Smooth muscle cell (in vitro differentiated cells): ENCODE results near the gene CSRP1. TPM values are rescaled to one million over a fixed set of nuclear protein-coding genes. Genes with fewer than 3 reads are reported as not detected.
A peak's percentile ranks its signal among the peaks of the same experiment; 100 is the strongest.

Experiments
- DNase-seq: peaks from one replicate; lab custom pipeline; 2025; ENCODE audit not compliant: unreplicated experiment; lab: John Stamatoyannopoulos, UW
- H2AFZ ChIP-seq: fragments of 200-600 bp; sonication (generic); 2 replicates; pipeline ENCODE4 v1.6.0; 2016; ENCODE audit warnings: antibody characterized with exemption, low read depth, mild to moderate bottlenecking
- H3F3A ChIP-seq: fragments of 200-600 bp; sonication (generic); 2 replicates; pipeline ENCODE4 v1.6.0; 2017; ENCODE audit warnings: antibody characterized with exemption, low read depth
- H3K27ac ChIP-seq: fragments of 200-600 bp; sonication (generic); 2 replicates; pipeline ENCODE4 v1.5.1; 2016; ENCODE audit warnings: low read depth, mild to moderate bottlenecking
- H3K27me3 ChIP-seq: fragments of 200-600 bp; sonication (generic); 2 replicates; pipeline ENCODE4 v1.6.1; 2016; ENCODE audit warnings: low read depth, mild to moderate bottlenecking
- H3K36me3 ChIP-seq: fragments of 200-600 bp; sonication (generic); 2 replicates; pipeline ENCODE4 v1.5.1; 2016; ENCODE audit warnings: low read depth
- H3K4me1 ChIP-seq: fragments of 200-600 bp; sonication (generic); 2 replicates; pipeline ENCODE4 v1.5.1; 2016; ENCODE audit warnings: low read depth
- H3K4me2 ChIP-seq: fragments of 200-600 bp; sonication (generic); 2 replicates; pipeline ENCODE4 v1.6.0; 2016; ENCODE audit warnings: mild to moderate bottlenecking
- H3K4me3 ChIP-seq: fragments of 200-600 bp; sonication (generic); 2 replicates; pipeline ENCODE4 v1.5.1; 2016; ENCODE audit warnings: mild to moderate bottlenecking
- H3K79me2 ChIP-seq: fragments of 200-600 bp; sonication (generic); 2 replicates; pipeline ENCODE4 v1.6.0; 2016; ENCODE audit warnings: low read depth, mild to moderate bottlenecking
- H3K9ac ChIP-seq: fragments of 200-600 bp; sonication (generic); 2 replicates; pipeline ENCODE4 v1.6.0; 2016; ENCODE audit warnings: low read depth
- H3K9me3 ChIP-seq: fragments of 200-600 bp; sonication (generic); replicated peaks from 2 replicates; pipeline ENCODE4 v1.5.1; 2016; ENCODE audit warnings: low read depth
- H4K20me1 ChIP-seq: fragments of 200-600 bp; sonication (generic); 2 replicates; pipeline ENCODE4 v1.6.0; 2016; ENCODE audit warnings: low read depth
- WGBS: methylation state at CpG from one replicate; pipeline ENCODE4 v1.1.7; 2016; ENCODE audit warnings: low lambda C conversion rate; 5-methylcytosine and 5-hydroxymethylcytosine counted together
- polyA plus RNA-seq: library from polyadenylated mRNA; unstranded; fragments of >200 nt; fragmentation: Nextera tagmentation; extraction: Ambion mirVana; gene quantifications from 2 replicates; pipeline ENCODE4 v1.2.1, GENCODE V29; 2016
- total RNA-seq: library from RNA; depleted of rRNA; stranded (reverse); fragments of >200 nt; gene quantifications from 2 replicates; pipeline ENCODE4 v1.2.3, GENCODE V29; 2014
- TF ChIP-seq, protein P1 (sequence below): fragments of 200-600 bp; sonication (generic); IDR thresholded peaks from 2 replicates; pipeline ENCODE4 v1.5.1; 2017; ENCODE audit warnings: borderline replicate concordance, mild to moderate bottlenecking, antibody characterized with exemption; ENCODE audit not compliant: insufficient read depth, poor library complexity, severe bottlenecking

The CSRP1 gene
- total and polyA plus RNA-seq, 2 experiments from 2014 or later: 202 to 345 TPM

DNA sequence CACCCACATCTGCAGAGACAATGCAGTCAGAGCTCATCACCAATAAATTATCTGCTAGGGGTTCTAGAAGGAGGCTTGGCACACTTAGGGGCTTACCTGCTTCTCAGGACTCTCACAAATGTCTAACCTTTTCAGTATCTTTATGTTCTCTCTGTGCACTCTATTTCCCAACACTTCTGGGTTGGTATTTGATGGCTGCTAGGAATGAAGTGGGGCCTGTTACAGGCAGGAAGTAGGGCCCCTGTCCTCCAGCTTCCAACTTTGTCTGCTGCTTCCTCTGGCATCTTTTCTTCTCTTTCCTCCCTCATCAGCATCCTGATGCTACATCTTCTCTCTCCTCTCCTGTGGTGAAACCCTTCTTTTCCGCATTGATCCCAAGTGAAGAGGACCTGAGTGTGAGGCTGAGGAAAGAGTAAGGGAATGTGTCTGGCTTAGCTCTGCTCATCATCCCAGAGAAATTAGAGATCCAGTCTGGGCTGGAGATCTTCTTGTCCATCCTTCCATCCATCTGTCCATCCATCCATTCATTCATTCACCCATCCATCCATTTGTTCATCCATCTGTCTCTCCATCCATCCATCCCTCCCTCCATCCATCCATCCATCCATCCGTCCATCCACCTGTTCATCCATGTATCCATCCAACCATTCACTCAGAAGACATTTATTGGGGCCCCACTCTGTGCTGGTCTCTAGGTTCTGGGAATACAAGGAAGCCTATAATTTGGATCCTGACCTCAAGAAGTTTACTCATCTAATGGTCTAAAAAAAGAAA, 2.9 kb upstream of the CSRP1 start:
- Histone ChIP-seq H3K9ac (no peak overlapping the region), H3F3A (peaks cover 19% of the 10 kb centered on the region), H3K36me3 (no peaks in the 10 kb centered on the region), H3K27me3 (no peaks in the 10 kb centered on the region), H3K4me1 (peaks cover 27% of the 10 kb centered on the region), H3K4me2 (peak overlapping the region; percentile 27), H4K20me1 (peaks cover 5% of the 10 kb centered on the region), H3K27ac (peak overlapping the region; percentile 98), H2AFZ (no peak overlapping the region), H3K9me3 (no peaks in the 10 kb centered on the region), H3K4me3 (no peak overlapping the region), H3K79me2 (peaks cover 21% of the 10 kb centered on the region)
- TF ChIP-seq, protein P1, sequence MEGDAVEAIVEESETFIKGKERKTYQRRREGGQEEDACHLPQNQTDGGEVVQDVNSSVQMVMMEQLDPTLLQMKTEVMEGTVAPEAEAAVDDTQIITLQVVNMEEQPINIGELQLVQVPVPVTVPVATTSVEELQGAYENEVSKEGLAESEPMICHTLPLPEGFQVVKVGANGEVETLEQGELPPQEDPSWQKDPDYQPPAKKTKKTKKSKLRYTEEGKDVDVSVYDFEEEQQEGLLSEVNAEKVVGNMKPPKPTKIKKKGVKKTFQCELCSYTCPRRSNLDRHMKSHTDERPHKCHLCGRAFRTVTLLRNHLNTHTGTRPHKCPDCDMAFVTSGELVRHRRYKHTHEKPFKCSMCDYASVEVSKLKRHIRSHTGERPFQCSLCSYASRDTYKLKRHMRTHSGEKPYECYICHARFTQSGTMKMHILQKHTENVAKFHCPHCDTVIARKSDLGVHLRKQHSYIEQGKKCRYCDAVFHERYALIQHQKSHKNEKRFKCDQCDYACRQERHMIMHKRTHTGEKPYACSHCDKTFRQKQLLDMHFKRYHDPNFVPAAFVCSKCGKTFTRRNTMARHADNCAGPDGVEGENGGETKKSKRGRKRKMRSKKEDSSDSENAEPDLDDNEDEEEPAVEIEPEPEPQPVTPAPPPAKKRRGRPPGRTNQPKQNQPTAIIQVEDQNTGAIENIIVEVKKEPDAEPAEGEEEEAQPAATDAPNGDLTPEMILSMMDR: no peak
- WGBS: 100% methylated on average over 2 of the region's 2 CpGs
- DNase-seq: no peak

DNA sequence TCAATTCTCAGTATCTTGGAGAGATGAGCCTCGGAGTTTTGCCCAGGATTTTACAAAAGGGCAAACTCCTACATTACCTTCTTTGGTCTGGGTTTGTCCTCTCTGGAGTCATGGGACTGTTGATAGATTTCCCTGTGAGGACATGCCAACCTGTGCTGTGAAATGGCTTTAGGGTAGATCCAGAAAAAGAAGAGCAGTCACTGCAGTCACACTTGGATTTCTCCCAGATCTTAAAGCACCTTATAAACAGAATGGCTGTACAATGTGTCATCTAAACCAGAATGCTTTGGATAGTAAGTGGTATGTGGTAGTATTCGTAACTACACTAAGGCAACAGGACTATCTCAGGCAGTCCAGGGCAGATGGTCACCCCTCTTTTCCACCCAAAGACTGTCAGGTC, 1.9 kb upstream of the CSRP1 start:
- 42% methylated on average over 2 of the region's 2 CpGs for WGBS
- H2AFZ ChIP-seq: no peak overlapping the region
- no peak overlapping the region for H3K4me3 ChIP-seq
- no peak for DNase-seq
- H3K4me2 ChIP-seq: peak overlapping the region; percentile 49
- H3K27ac ChIP-seq: peak overlapping the region; percentile 98
- no peaks in the 10 kb centered on the region for H3K36me3 ChIP-seq
- no peaks in the 10 kb centered on the region for H3K9me3 ChIP-seq
- TF ChIP-seq, protein P1: no peak
- H3K4me1 ChIP-seq: peaks cover 33% of the 10 kb centered on the region
- peak overlapping the region; percentile 20 for H3K9ac ChIP-seq
- H3K79me2 ChIP-seq: peaks cover 26% of the 10 kb centered on the region
- peaks cover 5% of the 10 kb centered on the region for H4K20me1 ChIP-seq
- peaks cover 29% of the 10 kb centered on the region for H3F3A ChIP-seq
- no peaks in the 10 kb centered on the region for H3K27me3 ChIP-seq

DNA sequence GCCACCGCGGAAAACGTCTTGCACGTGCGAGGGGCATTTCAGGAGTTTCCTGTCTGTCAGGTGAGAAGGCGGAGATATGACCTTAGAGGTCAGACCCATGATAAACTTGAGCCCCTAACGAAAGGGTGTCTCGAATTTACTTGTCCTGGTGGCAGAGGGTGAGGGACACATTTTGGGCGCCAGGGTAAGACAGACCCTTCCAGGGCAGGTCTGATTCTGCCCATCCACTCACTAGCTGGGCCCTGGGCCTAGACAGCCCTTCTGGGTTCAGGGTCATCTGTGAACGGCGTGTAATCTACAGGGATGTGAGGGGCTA, 395 bp upstream of the CSRP1 start:
- H3K9me3 ChIP-seq: no peaks in the 10 kb centered on the region
- no peaks in the 10 kb centered on the region for H3K27me3 ChIP-seq
- no peak for DNase-seq
- peaks cover 38% of the 10 kb centered on the region for H3K4me1 ChIP-seq
- H3K4me3 ChIP-seq: peak overlapping the region; percentile 60
- H3K79me2 ChIP-seq: peaks cover 30% of the 10 kb centered on the region
- H3K4me2 ChIP-seq: peak overlapping the region; percentile 81
- WGBS: 65% methylated on average over 10 of the region's 11 CpGs
- H3K27ac ChIP-seq: peak overlapping the region; percentile 98
- H4K20me1 ChIP-seq: peaks cover 5% of the 10 kb centered on the region
- peaks cover 39% of the 10 kb centered on the region for H3F3A ChIP-seq
- H3K9ac ChIP-seq: peak overlapping the region; percentile 83
- TF ChIP-seq, protein P1: no peak
- no peak overlapping the region for H2AFZ ChIP-seq
- H3K36me3 ChIP-seq: no peaks in the 10 kb centered on the region

DNA sequence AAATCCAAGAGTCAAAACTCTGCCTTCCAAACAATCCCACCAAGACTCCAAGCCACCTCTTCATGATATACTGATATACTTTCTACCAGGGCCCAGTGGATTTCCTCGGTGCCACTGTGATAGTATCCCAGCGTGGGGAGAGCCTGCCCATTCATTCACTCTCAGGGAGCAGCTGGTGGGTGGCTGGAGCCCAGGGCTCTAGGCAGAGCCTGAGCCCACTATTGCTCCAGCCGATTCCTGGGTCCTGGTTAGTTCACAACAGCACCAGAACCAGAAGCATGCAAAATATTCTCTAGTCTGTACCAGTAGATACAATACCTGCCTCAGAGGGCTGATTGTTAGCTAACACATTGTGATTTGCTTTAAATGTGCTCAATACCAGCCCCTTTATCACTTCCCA, 831 bp downstream of the CSRP1 start:
- TF ChIP-seq, protein P1: no peak
- H3K27ac ChIP-seq: peak overlapping the region; percentile 98

More for the DNA sequence above, 831 bp downstream of the CSRP1 start:
- H4K20me1 ChIP-seq: peaks cover 5% of the 10 kb centered on the region
- H3K4me2 ChIP-seq: peak overlapping the region; percentile 81
- H3K4me1 ChIP-seq: peaks cover 34% of the 10 kb centered on the region
- H3K9ac ChIP-seq: peak overlapping the region; percentile 83
- 65% methylated on average over 3 of the region's 3 CpGs for WGBS
- no peak overlapping the region for H2AFZ ChIP-seq
- H3F3A ChIP-seq: peaks cover 43% of the 10 kb centered on the region
- no peaks in the 10 kb centered on the region for H3K36me3 ChIP-seq
- H3K9me3 ChIP-seq: no peaks in the 10 kb centered on the region
- no peak for DNase-seq
- peak overlapping the region; percentile 60 for H3K4me3 ChIP-seq
- peaks cover 42% of the 10 kb centered on the region for H3K79me2 ChIP-seq
- no peaks in the 10 kb centered on the region for H3K27me3 ChIP-seq
